Breast epithelium (tissue), 4 donors: ENCODE data around the gene THBS2. TPM values are rescaled to one million over a fixed set of nuclear protein-coding genes. Genes with fewer than 3 reads are reported as not detected.
A peak's percentile ranks its signal among the peaks of the same experiment; 100 is the strongest.

Experiments
- DNase-seq, 2 donors: peaks; one replicate each; pipeline ENCODE4 v3.0.0-alpha.2; 2019; ENCODE audit warnings: low spot score in 2 of 2
- H3K27ac ChIP-seq, 2 donors: fragments of 200-600 bp; sonication (generic) in 1 of 2; one replicate each; pipeline ENCODE4 v1.5.1; 2016 to 2019; ENCODE audit warnings: mild to moderate bottlenecking in 1 of 2
- H3K27me3 ChIP-seq, 2 donors: fragments of 200-600 bp; sonication (generic) in 1 of 2; one replicate each; pipeline versions ENCODE4 v1.5.1 to v1.6.0; 2017 to 2019; ENCODE audit warnings: control low read depth in 1 of 2, mild to moderate bottlenecking in 1 of 2
- H3K36me3 ChIP-seq: fragments of 200-600 bp; one replicate; pipeline ENCODE4 v1.5.1; 2019
- H3K4me1 ChIP-seq, 2 donors: fragments of 200-600 bp; sonication (generic); one replicate each; pipeline ENCODE4 v1.5.1; 2016 to 2019; ENCODE audit warnings: control low read depth in 1 of 2
- H3K4me3 ChIP-seq, 3 donors: fragments of 200-600 bp; sonication (generic); 1 replicate in 2 of 3; 2 replicates in 1 of 3; pipeline ENCODE4 v1.5.1; 2016 to 2019; ENCODE audit warnings: mild to moderate bottlenecking in 3 of 3, moderate library complexity in 2 of 3
- H3K9me3 ChIP-seq, 2 donors: fragments of 200-600 bp; sonication (generic) in 1 of 2; one replicate each; pipeline ENCODE4 v1.5.1; 2016 to 2019; ENCODE audit warnings: control low read depth in 1 of 2
- POLR2A ChIP-seq: fragments of 450-650 bp; IDR thresholded peaks from one replicate; pipeline ENCODE4 v1.6.1; 2016; ENCODE audit warnings: antibody characterized with exemption, mild to moderate bottlenecking, moderate library complexity
- POLR2AphosphoS5 ChIP-seq, 3 donors: sonication (generic); formaldehyde crosslinking; IDR thresholded peaks; one replicate each; pipeline ENCODE4 v1.6.1; 2017; ENCODE audit warnings: antibody characterized with exemption in 3 of 3
- intact Hi-C: fragments of 100-400 bp; cut with DNase I; formaldehyde crosslinking; loops from one replicate; pipeline ENCODE4 v1.15.1; 2023; ENCODE audit warnings: low total_unique reads
- total RNA-seq, 3 donors: library from RNA; depleted of rRNA; stranded (reverse); fragments of >200 nt; gene quantifications; one replicate each; pipeline ENCODE4 v1.1.0, GENCODE V29; 2016
- TF ChIP-seq, protein P1 (sequence below), 3 donors: fragments of 450-650 bp; IDR thresholded peaks; one replicate each; pipeline ENCODE4 v1.5.1; 2016 to 2017; ENCODE audit warnings: antibody characterized with exemption in 3 of 3, mild to moderate bottlenecking in 3 of 3, moderate library complexity in 3 of 3

THBS2 gene
- total RNA-seq, 3 donors from 2014 or later, result 31.9 to 145 (median 73.0) TPM

DNA sequence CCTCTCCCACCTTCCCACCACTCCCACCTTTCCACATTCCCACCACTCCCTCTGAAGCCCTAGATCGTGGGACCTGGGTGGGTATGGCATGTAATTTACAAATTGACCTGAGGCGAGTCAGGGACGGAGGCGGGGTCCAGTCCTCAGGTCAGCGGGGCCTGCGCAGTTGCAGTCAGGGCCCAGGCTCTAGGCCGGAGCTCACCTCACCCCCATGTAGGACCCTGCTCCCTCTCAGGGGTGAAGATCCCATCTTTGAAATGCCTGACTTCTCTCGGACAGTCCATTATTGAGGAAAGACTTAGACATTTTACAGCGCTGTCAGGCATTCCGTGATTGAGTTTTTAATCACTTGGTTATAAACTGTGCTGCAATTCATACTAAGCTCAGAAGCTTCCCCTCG, 10.5 kb downstream of the THBS2 start:
- TF ChIP-seq POLR2A (no peak), POLR2AphosphoS5 (IDR thresholded peaks at IDR 0.05) (peak in 1 of 3 donors; percentile 20)
- H3K4me1 ChIP-seq, result no peaks in the 10 kb centered on the region
- intact Hi-C loops, result loop anchor here (5.0 kb wide), 1 partner anchor 456 kb away; no protein-coding TSS in a partner anchor
- no peaks in the 10 kb centered on the region for H3K27me3 ChIP-seq
- DNase-seq, result no peak
- no peaks in the 10 kb centered on the region for H3K36me3 ChIP-seq
- no peak overlapping the region for H3K27ac ChIP-seq
- H3K9me3 ChIP-seq, result no peaks in the 10 kb centered on the region
- no peak overlapping the region for H3K4me3 ChIP-seq

DNA sequence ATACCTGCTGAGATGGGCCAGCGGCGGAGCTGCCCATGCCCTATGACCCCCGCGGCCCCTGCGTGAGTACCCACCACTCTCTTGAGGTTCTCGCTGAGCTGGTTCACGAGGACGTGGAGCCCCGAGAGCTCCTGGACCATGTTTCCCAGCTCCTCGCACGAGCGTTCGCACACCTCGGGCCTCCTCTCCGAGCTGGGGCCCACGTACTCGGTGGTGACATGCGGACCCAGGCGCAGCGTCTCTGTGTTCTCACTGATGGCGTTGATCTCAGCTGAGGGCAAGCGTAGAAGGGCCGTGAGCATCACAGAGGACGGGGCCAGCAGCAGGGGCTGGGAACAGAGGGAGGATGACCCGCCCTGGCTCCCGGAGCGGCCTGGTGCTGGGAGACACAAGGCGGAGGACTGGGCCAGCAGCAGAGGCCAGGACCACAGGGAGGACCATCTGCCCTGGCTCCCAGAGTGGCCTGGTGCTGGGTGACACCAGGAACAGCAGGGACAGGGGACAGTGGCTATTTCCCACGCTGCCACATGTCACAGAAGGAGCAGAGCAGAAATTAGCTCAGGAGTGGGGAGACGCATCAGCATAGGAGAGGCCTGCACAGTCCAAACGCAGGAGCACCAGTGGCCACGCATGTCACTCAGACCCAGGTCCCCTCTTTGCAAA, 11.8 kb downstream of the THBS2 start:
- TF ChIP-seq, protein P1, sequence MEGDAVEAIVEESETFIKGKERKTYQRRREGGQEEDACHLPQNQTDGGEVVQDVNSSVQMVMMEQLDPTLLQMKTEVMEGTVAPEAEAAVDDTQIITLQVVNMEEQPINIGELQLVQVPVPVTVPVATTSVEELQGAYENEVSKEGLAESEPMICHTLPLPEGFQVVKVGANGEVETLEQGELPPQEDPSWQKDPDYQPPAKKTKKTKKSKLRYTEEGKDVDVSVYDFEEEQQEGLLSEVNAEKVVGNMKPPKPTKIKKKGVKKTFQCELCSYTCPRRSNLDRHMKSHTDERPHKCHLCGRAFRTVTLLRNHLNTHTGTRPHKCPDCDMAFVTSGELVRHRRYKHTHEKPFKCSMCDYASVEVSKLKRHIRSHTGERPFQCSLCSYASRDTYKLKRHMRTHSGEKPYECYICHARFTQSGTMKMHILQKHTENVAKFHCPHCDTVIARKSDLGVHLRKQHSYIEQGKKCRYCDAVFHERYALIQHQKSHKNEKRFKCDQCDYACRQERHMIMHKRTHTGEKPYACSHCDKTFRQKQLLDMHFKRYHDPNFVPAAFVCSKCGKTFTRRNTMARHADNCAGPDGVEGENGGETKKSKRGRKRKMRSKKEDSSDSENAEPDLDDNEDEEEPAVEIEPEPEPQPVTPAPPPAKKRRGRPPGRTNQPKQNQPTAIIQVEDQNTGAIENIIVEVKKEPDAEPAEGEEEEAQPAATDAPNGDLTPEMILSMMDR (IDR thresholded peaks at IDR 0.05), result no peak
- TF ChIP-seq POLR2AphosphoS5 (IDR thresholded peaks at IDR 0.05) (peak in 1 of 3 donors; percentile 12), POLR2A (no peak)
- DNase-seq, result no peak
- no peaks in the 10 kb centered on the region for H3K4me1 ChIP-seq
- H3K36me3 ChIP-seq, result no peaks in the 10 kb centered on the region
- H3K4me3 ChIP-seq, result no peak overlapping the region
- intact Hi-C loops, result loop anchor here (5.0 kb wide), 1 partner anchor 455 kb away; no protein-coding TSS in a partner anchor
- H3K27ac ChIP-seq, result peak overlapping the region; percentile 82 to 89
- no peaks in the 10 kb centered on the region for H3K27me3 ChIP-seq
- H3K9me3 ChIP-seq, result no peaks in the 10 kb centered on the region

DNA sequence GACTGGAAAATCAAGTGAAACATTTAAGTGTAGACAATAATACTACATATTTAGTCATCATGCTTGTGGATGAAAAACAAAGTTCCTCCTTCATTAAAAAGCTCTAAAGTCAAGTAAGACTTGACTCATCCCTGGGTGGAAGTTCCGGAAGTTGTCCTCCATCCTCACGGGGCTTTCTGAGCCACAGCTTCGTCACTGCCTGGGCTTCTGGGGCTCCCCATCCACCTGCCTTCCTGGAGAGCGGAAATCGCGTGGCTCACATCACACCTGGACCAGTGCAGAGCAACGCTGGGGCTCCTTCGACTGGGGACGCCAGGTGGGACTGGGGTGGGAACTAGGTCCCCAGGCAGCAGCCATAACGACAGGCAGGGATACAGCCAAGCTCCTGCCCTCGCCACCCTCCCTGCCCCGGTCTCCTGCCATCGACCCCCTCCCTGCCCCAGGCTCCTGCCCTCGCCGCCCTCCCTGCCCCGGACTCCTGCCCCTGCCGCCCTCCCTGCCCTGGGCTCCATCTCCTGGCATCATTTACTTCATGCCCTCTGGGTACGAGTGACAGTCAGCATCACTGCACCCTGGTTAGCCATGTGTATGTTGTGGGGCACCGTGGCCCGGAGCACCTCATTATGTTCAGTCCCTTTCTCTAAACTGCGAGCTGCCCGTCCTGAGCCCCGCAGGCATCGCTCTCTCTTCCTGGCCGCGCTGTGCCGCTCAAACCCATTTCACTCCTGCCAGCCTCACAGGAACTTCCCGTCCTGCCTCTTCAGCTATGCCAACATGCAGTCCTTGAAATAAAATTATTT, 12.9 kb downstream of the THBS2 start:
- no peaks in the 10 kb centered on the region for H3K27me3 ChIP-seq
- H3K27ac ChIP-seq, result peak overlapping the region; percentile 82 to 89
- H3K4me1 ChIP-seq, result no peaks in the 10 kb centered on the region
- intact Hi-C loops, result loop anchor here (5.0 kb wide), 1 partner anchor 453 kb away; no protein-coding TSS in a partner anchor
- DNase-seq, result peak in 1 of 2 donors; percentile 40
- no peaks in the 10 kb centered on the region for H3K36me3 ChIP-seq
- peak overlapping the region in 2 of 3 donors; percentile 5 to 33 for H3K4me3 ChIP-seq
- TF ChIP-seq POLR2A (no peak), POLR2AphosphoS5 (IDR thresholded peaks at IDR 0.05) (peak in 1 of 3 donors; percentile 2)
- no peaks in the 10 kb centered on the region for H3K9me3 ChIP-seq

DNA sequence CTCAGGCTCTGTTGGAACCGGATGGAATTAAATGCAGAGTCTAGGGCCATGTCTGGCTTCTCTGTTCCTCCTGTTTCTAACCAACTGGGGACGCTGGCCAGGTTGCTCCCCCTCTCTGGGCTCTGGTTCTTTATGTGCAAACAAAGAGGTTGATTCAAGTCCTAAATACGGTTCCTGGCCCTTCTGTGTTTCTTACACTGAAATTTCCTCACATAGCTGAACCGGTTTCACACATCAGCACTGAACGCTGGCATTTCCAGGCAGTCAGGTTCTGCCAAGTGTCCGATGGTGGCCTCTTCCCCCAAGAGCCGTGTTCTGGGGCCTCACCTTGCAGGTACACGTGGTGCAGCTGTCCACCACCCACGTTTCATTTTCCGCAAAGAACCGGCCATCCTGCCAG, 13.5 kb downstream of the THBS2 start:
- Histone ChIP-seq H3K9me3 (no peaks in the 10 kb centered on the region), H3K27ac (peak overlapping the region; percentile 82 to 89), H3K4me1 (no peaks in the 10 kb centered on the region), H3K27me3 (no peaks in the 10 kb centered on the region), H3K4me3 (peak overlapping the region in 1 of 3 donors; percentile 33), H3K36me3 (no peaks in the 10 kb centered on the region)
- TF ChIP-seq, protein P1 (IDR thresholded peaks at IDR 0.05), result no peak
- TF ChIP-seq POLR2AphosphoS5 (IDR thresholded peaks at IDR 0.05), result peak in 2 of 3 donors; percentile 3 to 23
- peak in 1 of 2 donors; percentile 65 for DNase-seq
- intact Hi-C loops, result loop anchor here (5.0 kb wide), 1 partner anchor 453 kb away; no protein-coding TSS in a partner anchor

DNA sequence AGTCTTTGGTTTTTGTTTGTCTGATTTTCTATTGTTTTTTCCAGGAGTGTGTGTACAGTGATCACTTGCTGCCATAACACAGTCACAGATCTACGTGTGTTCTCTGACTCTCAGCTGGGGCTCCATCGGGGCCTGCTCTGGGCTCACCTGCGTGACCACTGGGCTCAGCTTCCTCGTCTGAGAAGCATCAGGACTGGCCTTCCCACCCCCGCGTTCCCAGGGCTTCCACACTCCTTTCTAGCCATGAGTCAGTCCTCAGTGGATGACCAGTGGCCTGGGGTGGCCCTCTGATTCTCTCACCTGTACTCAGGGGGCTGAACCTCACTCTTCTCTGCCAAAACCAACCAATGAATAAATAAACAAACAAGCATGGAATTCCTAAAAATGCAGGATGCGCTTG, 14.5 kb downstream of the THBS2 start:
- Histone ChIP-seq H3K9me3 (no peaks in the 10 kb centered on the region), H3K36me3 (no peaks in the 10 kb centered on the region), H3K4me1 (no peaks in the 10 kb centered on the region), H3K4me3 (no peak overlapping the region), H3K27ac (peak overlapping the region; percentile 82 to 89), H3K27me3 (no peaks in the 10 kb centered on the region)
- no peak for DNase-seq
- intact Hi-C loops, result no loop called here
- TF ChIP-seq POLR2AphosphoS5 (IDR thresholded peaks at IDR 0.05) (no peak), POLR2A (no peak)
- TF ChIP-seq, protein P1 (IDR thresholded peaks at IDR 0.05), result no peak

DNA sequence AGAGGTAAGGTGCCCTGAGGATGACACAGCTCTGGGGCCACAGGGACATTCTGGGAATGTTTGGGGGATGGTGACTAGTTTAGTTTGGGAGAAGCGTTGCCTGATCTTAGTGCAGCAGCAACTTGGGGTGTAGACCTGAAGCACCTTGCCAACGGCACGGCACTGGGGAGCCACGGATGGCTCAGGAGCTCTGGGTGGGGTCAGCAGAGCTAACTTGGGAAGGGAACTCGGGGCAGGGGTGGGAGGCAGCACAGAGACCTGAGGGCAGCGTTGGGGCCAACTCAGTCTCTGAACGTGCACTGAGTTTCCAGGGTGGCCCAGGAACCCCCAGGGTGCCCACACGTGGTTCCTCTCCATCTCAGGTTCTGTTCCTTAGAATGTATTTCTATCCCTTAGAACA, 14.9 kb downstream of the THBS2 start:
- DNase-seq, result no peak
- no peaks in the 10 kb centered on the region for H3K9me3 ChIP-seq
- no peak for TF ChIP-seq POLR2A
- TF ChIP-seq, protein P1 (IDR thresholded peaks at IDR 0.05), result no peak
- intact Hi-C loops, result no loop called here
- H3K4me1 ChIP-seq, result no peaks in the 10 kb centered on the region
- no peak overlapping the region for H3K4me3 ChIP-seq
- H3K27me3 ChIP-seq, result no peaks in the 10 kb centered on the region
- H3K27ac ChIP-seq, result peak overlapping the region; percentile 12 to 82
- no peaks in the 10 kb centered on the region for H3K36me3 ChIP-seq
